ENCODE measurements around the gene ALDH1A1.

Gene ALDH1A1

DNA sequence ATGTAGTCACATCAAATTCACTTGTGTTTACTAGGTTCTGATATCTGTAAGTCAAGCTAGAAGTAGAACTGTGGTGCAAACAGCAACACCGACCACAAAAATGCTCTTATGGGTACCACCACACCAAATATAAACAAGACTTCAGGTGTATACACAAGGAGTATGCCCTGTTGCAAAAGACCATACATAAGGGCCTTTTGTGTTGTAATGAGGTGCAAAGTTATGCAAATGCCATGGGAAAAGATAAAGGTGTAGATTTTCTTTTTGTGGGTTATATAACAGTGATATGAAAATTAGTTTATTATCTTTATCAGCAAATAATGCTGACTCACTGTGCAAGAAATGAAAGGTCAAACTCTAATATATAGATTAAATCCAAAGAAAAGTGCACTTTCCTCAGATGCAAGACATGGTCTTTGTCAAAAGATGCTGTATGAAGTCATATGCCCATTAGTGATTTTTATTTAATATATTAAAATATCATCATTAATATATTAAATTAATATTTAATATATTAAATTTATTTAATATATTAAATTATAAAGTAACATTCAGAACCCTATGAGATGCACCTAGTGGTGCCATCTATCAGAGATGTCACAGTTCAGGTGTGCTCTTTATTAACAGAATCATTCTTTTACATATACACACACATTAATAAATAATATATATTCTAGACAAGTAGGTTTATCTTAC is 26.7 kb upstream of the ALDH1A1 start:
- FAIRE-seq: no peak

DNA sequence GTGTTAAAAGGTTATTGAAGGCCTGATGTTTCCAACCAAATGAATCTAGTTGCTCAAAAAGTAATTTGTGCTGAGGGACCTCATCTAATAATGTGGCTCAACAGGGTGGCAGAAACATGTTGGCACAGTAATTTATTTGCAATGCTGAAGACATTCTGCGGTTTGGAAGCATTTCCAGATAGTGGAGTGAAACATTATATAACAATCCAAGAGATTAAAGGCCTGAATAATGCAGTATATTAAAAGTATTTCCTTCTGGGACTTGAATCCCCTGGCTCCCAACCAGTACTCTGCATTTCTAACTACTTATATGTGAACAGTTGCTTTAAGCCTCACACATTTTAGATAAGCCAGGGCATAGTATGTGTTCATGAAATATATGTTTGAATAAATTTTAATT is 25.9 kb upstream of the ALDH1A1 start:
- no peak for FAIRE-seq

DNA sequence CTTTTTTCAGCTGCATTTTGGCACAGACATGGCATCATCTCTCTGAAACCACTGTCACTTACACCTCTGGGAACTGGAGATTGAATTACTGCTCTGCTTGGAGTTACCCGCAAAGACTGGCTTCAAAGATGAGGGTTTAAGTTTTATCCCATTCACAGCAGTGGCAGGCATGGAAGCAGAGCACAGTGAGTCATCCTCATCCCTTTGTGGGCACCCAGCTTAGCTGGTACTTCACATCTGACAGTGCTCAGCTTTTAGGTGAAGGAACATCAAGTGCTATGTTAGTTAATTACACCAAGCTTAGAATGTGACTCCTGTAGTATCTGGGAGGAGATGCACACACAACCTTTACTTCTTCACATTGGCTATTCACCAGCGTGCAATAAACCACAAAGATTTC is 24.8 kb upstream of the ALDH1A1 start:
- no peak for FAIRE-seq

DNA sequence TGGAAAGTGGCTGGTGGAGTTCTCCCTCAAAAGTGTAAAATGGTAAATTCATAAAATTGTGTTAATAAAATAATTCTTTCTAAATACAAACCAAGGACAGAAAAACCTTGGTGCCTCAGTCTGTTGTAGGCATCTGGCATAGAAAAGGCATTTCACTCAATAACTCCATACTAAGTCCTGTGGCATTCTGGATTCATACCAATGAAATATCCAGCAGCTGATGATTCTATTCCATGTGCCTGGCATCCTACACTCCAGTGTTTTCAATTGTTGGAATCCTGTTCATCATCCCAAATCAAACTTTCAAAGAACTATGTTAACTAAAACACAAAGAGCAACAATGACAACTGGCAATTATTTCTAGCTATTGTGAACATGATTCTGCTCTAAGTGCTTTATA is 21.6 kb upstream of the ALDH1A1 start:
- no peak for FAIRE-seq

DNA sequence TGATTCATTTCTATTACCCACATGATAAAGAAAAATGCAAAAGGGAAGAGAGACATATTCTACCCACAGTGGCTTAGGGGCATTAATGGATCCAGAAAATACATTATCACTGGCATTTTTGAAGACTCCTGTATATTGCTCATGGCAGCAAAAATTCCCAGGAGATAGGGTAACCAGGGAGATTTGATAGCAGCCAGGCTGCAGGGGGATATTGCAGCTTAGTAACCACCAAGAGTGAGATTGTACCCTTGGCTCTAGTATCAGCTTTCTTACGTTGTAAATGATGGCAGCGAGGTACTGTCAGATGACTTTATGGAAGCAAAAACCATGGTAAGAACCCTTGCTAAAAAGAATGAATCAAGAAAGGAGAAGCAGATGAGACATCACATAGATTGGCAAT is 19.8 kb upstream of the ALDH1A1 start:
- FAIRE-seq: no peak

DNA sequence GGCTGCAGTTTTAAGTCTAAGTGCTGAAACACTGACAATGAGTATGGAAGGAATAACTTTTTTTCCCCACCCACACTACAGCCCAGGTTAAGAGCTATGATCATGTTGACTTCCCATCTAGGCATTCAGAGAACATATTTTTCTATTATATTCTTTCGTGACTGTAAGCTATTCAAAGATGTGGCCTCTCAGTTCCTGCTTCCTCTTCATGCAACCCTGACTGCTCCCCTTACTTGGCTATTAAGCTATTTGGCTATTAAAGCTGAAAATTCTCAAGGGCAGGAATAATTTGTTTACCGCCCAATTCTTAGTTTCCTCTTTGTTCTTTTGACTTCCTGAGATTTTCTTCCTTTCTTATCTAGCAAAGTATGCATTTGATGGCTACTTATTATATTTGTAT is 18.6 kb upstream of the ALDH1A1 start:
- FAIRE-seq: no peak

DNA sequence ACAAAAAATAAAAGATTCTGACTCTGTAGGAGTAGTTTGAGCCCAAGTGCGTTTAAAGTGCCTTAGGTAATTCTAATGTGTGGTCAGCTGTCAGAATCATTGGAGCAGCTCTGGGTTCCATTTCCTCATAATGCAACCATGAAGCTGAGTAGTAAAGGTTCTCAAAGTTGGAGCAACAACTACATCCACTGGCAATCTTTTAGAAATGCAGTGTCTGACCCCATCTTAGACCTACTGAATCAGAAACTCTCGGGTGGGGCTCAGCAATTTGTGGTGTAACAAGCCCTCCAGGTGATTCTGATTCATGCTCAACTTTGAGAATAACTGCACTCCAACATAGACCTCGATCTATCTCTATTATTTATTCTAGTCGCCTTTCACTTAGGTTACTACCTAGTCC is 7.6 kb upstream of the ALDH1A1 start:
- FAIRE-seq: no peak

DNA sequence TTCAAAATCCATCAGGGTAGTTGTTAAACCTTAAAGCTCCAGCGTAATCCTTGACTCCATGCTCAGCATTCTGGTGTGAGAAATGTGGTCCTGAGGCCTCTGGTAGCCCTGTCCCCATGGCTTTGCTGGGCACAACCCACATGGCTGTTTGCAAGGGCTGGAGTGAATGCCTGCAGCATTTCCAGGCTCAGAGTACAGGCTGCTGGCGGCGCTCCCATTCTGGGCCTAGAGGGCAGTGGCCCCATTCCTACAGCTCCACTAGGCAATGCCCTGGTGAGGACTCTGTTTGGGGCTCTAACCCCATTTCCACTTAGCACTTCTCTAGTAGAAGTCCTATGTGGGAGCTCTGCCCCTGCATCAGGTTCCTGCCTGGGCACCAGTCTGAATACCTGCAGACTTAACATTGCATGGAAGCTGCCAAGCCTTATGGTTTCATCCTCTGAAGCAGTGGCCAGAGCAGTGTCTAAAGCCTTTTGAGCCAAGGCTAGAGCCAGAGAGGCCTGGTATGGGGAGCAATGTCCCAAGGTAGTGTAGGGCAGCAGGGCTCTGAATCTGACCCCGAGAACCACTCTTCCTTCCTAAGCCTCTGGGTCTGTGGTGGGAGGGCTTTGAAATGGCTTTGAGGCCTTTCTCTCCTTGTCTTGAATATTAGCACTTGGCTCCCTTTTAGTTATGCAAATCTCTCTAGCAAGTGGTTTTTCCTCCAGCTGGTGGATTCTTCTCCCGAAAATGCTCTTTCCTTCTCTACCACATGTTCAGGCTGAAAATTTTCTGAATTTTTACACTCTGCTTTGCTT is 5.8 kb upstream of the ALDH1A1 start:
- FAIRE-seq: no peak

DNA sequence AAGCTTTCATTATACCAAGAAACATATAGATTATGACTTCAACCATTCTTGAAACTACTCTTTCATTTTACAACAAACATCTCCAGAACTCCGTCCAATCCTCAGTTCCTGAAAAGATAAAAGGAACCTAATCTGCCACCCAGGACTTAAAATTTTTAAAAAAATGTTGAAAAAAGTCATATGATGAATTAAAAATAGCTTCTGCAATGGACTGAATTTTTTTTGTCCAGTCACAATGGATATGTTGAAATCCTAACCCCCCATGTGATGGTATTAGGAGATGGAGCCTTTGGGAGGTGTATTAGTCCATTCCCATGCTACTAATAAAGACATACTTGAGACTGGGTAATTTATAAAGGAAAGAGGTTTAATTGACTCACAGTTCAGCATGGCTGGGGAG is 2.7 kb upstream of the ALDH1A1 start:
- FAIRE-seq: no peak

DNA sequence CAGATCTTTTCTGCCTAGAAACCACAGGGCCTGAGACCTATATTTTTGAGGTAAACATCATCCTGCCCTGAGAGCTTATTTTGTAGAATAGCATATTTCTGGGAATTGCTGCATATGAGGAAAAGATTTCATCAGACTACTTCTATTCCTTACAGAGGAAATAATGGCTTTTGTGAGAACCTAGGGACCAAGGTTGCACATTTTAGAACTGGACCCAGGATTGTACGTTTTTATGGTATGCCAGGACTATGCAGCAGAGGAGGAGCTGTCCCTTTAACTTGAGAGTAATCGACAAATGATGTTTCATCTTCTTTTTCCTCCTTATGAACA is 2.2 kb upstream of the ALDH1A1 start:
- FAIRE-seq: no peak

DNA sequence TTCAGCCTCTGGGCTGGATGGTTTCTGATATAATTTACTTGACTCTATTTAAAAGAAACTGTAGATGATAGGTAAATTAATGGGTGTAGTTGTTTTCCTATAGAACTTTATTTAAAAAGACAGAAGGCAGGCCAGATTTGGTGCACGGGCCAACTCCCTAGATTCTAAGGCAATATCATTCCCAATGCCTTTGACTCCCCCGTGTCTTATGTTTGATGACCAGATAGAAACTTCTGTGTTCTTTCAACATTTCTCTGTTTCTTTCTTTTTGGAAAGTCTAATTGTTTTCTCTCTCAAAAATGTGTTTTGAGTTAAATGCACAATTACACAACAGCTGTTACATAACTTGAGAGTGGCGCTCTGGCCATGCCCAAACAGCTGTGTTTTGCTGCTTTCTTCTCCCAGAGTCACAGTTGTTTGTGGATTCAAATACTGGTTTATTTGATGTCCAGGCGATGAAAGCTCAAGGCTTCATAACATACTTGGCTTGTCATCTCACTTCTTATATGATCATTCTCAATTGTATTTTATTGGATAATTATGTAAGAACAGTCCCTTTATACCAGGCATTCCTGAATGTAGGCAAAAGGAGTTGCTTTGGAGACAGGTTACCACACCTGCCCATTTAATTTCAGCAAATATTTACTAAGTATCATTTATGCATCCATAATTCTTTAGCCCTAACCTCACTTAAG is 1.7 kb upstream of the ALDH1A1 start:
- FAIRE-seq: peak; percentile 99

DNA sequence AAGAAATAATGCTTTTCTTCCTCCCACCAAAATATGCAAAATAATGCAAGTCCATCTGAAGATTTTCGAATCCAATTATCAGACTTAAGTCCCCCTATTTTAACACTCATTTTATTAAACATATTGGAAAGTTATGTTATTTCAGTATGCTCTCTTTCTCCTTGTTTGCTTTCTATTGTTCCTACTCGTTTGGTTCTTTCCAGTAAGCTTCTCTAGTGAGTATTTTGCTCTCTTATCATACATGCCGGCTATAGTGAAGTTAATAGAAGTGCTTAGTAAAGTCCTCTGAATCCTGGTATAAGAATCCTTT is 517 bp downstream of the ALDH1A1 start:
- peak; percentile 21 for FAIRE-seq

DNA sequence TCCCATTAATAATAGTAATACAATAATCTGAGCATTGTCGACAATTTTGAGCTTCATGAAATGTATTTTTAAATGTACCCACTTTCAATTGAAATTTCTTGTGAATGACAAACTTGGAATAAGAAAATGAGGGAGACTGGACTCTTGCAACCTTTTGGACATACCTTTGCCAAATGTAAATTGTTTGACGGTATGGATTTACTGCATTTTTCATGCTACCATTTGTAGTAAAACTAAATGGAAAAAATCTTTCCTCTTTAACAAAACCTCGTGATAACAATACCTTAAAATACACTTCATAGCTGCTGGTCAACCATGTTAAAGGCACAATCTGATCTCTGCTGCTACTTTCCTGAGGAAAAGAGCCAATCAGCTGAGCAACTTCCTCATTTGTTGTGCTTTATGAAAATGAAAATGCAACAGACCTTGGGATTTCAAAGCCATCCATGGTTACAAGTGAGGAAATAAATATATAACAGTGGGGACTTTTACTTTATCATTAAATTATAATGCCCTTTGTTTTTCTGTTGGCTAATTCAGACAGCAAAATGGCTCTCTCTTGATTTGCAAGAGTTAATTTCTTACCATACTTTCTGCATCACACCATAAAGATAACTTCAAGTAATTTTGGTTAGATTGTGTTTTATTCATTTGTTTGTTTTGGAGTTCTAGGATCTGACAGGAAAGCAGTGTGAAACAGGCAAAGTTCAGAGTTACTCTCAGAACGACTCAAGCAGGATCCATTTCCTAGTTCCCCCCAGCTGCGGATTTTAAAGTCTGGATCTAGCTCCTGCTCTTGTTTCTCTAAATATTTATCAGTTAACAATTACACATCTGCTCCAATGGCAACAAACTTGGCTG is 1.1 kb downstream of the ALDH1A1 start:
- FAIRE-seq: peak; percentile 50

DNA sequence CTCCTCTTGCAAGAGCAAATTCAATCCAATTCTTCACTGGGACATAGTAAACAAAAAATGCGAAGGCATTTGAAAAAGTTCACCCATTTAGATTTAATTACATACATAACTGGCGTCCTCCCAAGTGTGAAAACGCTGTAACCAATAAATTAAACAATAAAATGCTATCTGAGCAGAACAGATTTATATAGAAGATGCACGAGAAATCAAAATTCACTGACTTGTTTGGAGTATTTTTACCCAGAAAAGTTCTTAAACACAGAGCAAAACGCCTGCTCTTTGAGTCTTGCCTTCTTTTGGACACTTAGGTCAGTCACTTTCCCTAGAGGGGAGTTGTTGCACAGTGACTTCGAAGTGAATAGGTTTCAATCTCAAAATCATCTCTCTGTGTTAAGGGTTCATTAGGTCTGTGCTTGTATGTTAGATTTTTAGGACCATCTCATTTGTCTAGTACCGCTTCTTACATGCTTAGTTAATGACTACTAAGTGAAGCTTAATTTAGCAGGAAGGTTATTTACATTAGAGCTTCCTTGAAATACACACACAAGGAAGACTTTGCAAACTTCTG is 1.9 kb downstream of the ALDH1A1 start:
- peak; percentile 4 for FAIRE-seq

DNA sequence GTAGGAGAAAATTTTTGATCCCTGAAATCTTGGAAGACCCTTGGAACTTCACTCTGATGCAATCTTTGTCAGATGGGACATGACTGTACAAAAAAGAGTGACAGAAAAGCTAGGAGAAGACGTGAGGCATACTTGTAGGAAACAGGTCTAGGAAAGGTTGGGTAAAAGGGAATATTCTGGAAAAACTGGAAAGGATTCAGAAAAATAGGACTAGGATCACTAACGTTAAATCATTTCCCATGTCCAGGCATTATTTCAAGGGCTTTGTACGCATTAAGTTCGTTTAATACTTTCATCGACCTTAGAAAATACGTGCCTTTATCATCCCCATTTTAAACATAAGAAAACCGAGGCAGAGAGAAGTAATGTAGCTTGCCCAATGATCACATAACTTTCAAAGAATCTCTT is 2.9 kb downstream of the ALDH1A1 start:
- FAIRE-seq: no peak

DNA sequence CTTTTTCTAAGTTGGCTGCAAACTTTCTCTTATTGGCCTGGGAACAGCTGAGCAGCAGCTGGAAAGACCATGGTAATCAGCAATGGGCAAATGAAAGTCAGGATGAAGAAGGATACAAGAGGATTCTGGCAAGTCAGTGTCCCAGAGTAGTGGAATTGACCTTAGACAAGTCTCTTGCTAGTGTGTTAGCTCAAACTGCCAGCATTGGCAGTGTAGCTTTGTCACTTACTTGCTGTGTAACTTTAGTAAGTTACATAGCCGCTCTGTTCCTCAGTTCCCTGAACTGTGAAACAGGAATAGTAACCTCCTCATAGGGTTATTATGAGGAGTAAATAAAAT is 3.6 kb downstream of the ALDH1A1 start:
- FAIRE-seq: no peak

DNA sequence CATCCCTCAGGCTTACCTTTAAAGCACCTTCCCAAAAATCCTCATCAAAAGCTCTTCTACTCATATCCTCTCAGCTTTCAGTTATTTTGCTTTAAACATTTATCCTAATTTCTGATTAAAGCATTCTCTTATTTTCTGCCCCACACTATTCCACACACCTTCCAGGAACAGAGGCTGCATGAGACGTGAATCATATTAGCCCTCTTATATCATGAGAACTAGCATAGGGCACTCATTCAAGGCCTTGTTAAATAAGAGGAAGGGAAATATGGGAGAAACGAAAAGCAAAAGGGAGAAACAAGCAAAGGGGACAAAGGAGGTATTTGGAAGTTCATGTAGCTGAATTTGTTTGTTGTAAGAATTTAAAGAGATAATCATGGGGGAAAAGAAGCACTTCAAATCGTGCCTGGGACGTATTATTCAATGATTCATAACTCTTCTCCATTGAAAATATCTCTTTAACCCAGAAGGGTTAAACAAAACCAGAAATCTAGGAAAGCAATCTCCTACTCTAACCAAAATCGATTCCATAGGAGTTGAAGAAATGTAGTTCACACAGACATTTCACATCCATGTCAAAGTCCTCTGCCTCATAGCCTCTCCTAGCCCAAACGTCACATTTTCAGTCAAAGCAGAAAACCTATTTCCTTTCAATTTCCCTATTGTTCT is 4.1 kb downstream of the ALDH1A1 start:
- FAIRE-seq: no peak

DNA sequence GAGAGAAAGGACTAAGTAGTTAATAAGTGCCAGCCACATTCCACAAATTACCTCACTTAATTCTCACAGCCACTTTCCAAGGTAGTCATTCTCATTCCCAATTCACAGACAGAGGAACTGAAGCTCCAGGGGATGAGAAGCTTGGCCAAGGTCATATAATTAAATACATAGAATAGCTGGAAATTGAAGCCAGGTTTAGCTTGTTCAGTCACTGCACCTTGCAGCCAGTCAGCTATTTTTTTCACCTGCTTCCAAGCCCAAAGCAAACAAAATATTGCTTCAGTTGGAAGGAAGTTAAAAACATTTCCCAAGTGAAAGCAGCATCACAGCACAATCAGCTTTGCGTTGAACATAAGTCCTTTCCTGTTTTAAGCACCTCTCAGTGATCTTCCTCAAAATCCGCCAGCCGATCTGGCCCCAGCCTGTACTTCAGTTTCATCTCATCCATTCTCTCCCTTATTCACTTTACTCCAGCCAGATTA is 4.8 kb downstream of the ALDH1A1 start:
- FAIRE-seq: no peak

DNA sequence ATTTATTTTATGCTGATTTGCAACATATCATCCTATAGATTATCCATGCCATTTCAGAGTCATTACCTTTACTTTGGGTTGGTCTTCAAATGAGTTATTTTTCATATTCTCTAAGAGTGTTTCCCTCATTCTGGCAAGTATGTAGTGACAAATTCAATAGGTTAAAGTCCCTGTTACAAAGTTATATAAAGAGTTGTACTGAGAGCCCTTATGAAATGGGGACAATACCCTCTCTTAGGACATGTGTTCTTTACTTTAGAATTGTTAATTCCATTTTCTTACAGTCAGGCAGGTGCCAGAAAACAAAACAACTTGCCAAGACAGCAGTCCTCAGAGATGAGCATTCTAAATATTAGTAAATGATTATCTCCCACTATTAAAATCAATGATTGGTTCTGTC is 6.0 kb downstream of the ALDH1A1 start:
- no peak for FAIRE-seq

DNA sequence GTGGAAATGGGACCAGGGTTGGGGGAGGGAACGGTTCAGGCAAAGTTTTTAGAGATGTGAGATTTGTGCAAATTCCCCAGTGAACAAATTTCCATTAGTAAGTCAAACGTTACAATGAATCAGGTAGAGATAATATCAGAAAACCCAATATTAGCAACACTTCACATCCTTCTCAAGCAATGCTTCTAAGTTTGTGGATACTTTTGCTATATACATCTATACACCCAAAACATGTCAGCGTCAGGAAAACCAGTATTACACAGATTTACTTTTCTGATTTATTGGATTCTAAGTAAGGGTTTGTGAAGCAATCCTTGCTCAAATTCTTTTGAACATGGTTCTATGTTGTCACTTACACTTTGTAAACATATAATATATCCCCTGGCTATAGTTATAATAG is 6.5 kb downstream of the ALDH1A1 start:
- no peak for FAIRE-seq

DNA sequence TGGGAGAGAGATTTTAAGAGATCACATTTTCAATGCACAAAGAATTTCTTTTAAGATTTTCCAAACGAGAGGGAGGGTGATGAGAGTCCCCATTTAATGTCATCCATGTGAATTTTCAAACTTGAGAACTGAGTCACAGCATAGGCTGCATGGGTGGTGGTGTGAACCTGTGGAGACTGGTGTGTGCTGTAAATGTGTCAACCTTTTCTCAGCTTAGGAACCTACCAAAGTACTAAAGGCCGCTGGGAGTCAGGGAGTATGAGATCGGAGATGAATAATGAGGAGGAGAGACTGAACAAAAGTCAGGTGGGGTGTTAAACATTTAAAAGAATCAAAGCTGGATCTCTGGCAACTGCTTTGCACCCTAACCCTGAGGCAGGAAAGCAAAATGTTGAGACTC is 7.5 kb downstream of the ALDH1A1 start:
- no peak for FAIRE-seq

DNA sequence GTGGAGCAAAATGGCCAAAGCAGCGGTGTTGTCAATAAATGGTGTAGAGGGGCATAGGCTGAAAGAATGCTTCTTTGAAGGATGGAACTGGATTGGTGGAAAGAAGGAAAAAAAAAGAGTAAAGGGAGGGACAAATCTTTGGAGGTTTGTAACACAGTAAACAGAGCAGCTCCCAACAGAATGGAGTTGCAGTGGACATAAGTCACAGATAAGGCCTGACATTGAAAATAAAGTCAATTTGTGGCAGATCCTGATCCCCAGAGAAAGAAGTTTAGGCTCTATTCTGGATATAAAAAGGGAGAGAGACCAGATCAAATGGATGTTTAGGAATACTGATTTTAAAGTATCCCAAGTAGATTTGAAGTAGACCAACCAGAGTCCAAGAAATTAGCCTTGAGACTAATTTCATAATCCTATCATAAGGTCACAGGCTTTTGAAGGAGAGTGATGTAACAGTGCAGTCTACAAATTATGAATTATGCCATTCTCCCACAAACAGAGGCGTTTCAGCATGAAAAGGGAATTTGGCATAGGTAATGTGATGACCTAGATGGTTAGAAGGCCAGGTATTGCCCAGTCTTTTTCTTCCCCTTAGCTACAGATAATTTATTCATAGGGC is 8.9 kb downstream of the ALDH1A1 start:
- FAIRE-seq: no peak

All from endometrium (tissue), 2 donors.